Mesenchymal stem cell (in vitro differentiated cells and primary cell): Measurements from ENCODE around the gene CUTA.
"Not testable (repeated sequence)": the region's sequence is repeated elsewhere in the genome, so short reads cannot be mapped to it uniquely, and the experiment has no call there.

Experiments used
- DNase-seq: peaks from one replicate; pipeline ENCODE4 v3.0.0-alpha.2; 2013
- H2AFZ ChIP-seq: one replicate; pipeline ENCODE4 v1.6.1; 2013; ENCODE audit warnings: low read depth, mild to moderate bottlenecking, control low read depth, inconsistent platforms, low read length, moderate library complexity
- H2AK5ac ChIP-seq: 2 replicates; pipeline ENCODE4 v1.6.1; 2013; ENCODE audit warnings: low read length, moderate library complexity, mild to moderate bottlenecking, inconsistent platforms; ENCODE audit not compliant: severe bottlenecking
- H2BK120ac ChIP-seq: one replicate; pipeline ENCODE4 v1.6.1; 2013; ENCODE audit warnings: low read depth, mild to moderate bottlenecking, inconsistent platforms, low read length, moderate library complexity
- H2BK12ac ChIP-seq, 2 experiments: one replicate each; pipeline ENCODE4 v1.6.1; 2013; ENCODE audit warnings: inconsistent platforms in 2 of 2, low read length in 2 of 2, mild to moderate bottlenecking in 2 of 2, moderate library complexity in 2 of 2, control low read depth in 1 of 2
- H2BK15ac ChIP-seq: one replicate; pipeline ENCODE4 v1.6.1; 2013; ENCODE audit warnings: mild to moderate bottlenecking, low read depth, inconsistent platforms; ENCODE audit not compliant: poor library complexity, severe bottlenecking
- H2BK5ac ChIP-seq: 2 replicates; pipeline ENCODE4 v1.6.1; 2013; ENCODE audit warnings: low read depth, mild to moderate bottlenecking, low read length, control low read depth, inconsistent platforms; ENCODE audit not compliant: poor library complexity, severe bottlenecking
- H3K14ac ChIP-seq, 2 experiments: one replicate each; pipeline ENCODE4 v1.6.1; 2013; ENCODE audit warnings: inconsistent platforms in 2 of 2, low read length in 2 of 2, control low read depth in 1 of 2, mild to moderate bottlenecking in 1 of 2, moderate library complexity in 1 of 2
- H3K18ac ChIP-seq, 2 experiments: one replicate each; pipeline ENCODE4 v1.6.1; 2013; ENCODE audit warnings: inconsistent platforms in 2 of 2, low read length in 2 of 2, control low read depth in 1 of 2, low read depth in 1 of 2, mild to moderate bottlenecking in 1 of 2
- H3K23ac ChIP-seq, 2 experiments: one replicate each; pipeline ENCODE4 v1.6.1; 2013; ENCODE audit warnings: inconsistent platforms in 2 of 2, low read length in 2 of 2, mild to moderate bottlenecking in 2 of 2, moderate library complexity in 2 of 2, control low read depth in 1 of 2
- H3K27ac ChIP-seq: 2 replicates; pipeline ENCODE4 v1.5.1; 2013; ENCODE audit warnings: mild to moderate bottlenecking, moderate library complexity, low read length, control low read depth, inconsistent platforms; ENCODE audit not compliant: poor library complexity, severe bottlenecking
- H3K27me3 ChIP-seq, 2 experiments: 2 replicates each; pipeline versions ENCODE4 v1.6.1 to v1.7.0; 2013; ENCODE audit warnings: low read length in 2 of 2, mild to moderate bottlenecking in 2 of 2, moderate library complexity in 2 of 2, control low read depth in 1 of 2, inconsistent platforms in 1 of 2; ENCODE audit not compliant: control insufficient read depth in 1 of 2, insufficient read depth in 1 of 2
- H3K36me3 ChIP-seq, 2 experiments: 2 replicates each; pipeline versions ENCODE4 v1.6.1 to v1.7.0; 2013; ENCODE audit warnings: low read length in 2 of 2, control low read depth in 1 of 2, inconsistent platforms in 1 of 2, low read depth in 1 of 2, mild to moderate bottlenecking in 1 of 2; ENCODE audit not compliant: insufficient read depth in 2 of 2, control insufficient read depth in 1 of 2
- H3K4ac ChIP-seq, 2 experiments: one replicate each; pipeline ENCODE4 v1.6.1; 2013; ENCODE audit warnings: inconsistent platforms in 2 of 2, low read length in 2 of 2, mild to moderate bottlenecking in 2 of 2, moderate library complexity in 2 of 2, control low read depth in 1 of 2, low read depth in 1 of 2
- H3K4me1 ChIP-seq: 2 replicates; pipeline ENCODE4 v1.6.1; 2013; ENCODE audit warnings: low read depth, low read length, control low read depth; ENCODE audit not compliant: control insufficient read depth, insufficient read depth
- H3K4me2 ChIP-seq: 2 replicates; pipeline ENCODE4 v1.6.1; 2013; ENCODE audit warnings: low read length, mild to moderate bottlenecking, inconsistent platforms; ENCODE audit not compliant: poor library complexity, severe bottlenecking
- H3K4me3 ChIP-seq, 2 experiments: 2 replicates each; pipeline versions ENCODE4 v1.5.1 to v1.7.0; 2013; ENCODE audit warnings: low read length in 2 of 2, mild to moderate bottlenecking in 2 of 2, control low read depth in 1 of 2, low read depth in 1 of 2; ENCODE audit not compliant: insufficient read depth in 1 of 2
- H3K79me1 ChIP-seq: replicated peaks from 2 replicates; pipeline ENCODE4 v1.6.1; 2013; ENCODE audit warnings: mild to moderate bottlenecking, control low read depth, low read length, inconsistent platforms; ENCODE audit not compliant: poor library complexity, severe bottlenecking
- H3K9ac ChIP-seq: 2 replicates; pipeline ENCODE4 v1.7.0; 2013; ENCODE audit warnings: mild to moderate bottlenecking, low read length, moderate library complexity
- H3K9me3 ChIP-seq: 2 replicates; pipeline ENCODE4 v1.7.0; 2013; ENCODE audit warnings: mild to moderate bottlenecking, low read length; ENCODE audit not compliant: control insufficient read depth
- H4K8ac ChIP-seq: one replicate; pipeline ENCODE4 v1.6.1; 2013; ENCODE audit warnings: inconsistent platforms, mild to moderate bottlenecking, low read length, moderate library complexity
- H4K91ac ChIP-seq: one replicate; pipeline ENCODE4 v1.6.1; 2013; ENCODE audit warnings: mild to moderate bottlenecking, low read length, inconsistent platforms
- WGBS: methylation state at CpG from one replicate; pipeline ENCODE4 v1.1.7; 2013; ENCODE audit warnings: mixed read lengths; 5-methylcytosine and 5-hydroxymethylcytosine counted together

The CUTA gene

GRCh38 chr6:33398601-33399000 lies 19.3 kb downstream of the CUTA start:
- not testable (repeated sequence) for H3K36me3 ChIP-seq, H2BK12ac ChIP-seq, H2BK15ac ChIP-seq, H3K27me3 ChIP-seq, H3K9ac ChIP-seq, H3K4me3 ChIP-seq, H3K23ac ChIP-seq, H2AFZ ChIP-seq, H3K4me1 ChIP-seq, H3K27ac ChIP-seq, H3K9me3 ChIP-seq, H2BK120ac ChIP-seq, DNase-seq, H3K4me2 ChIP-seq, H4K8ac ChIP-seq, H3K14ac ChIP-seq, H4K91ac ChIP-seq, H2BK5ac ChIP-seq, H3K18ac ChIP-seq, H3K4ac ChIP-seq, H2AK5ac ChIP-seq
- 100% methylated on average over 2 of the region's 3 CpGs for WGBS
- peaks cover 11% of the 10 kb centered on the region for H3K79me1 ChIP-seq

- DNase-seq = no peak
- no peak overlapping the region for H3K23ac ChIP-seq
- H3K36me3 ChIP-seq = no peaks in the 10 kb centered on the region
- no peak overlapping the region for H2AK5ac ChIP-seq
- H3K14ac ChIP-seq = no peak overlapping the region
- no peaks in the 10 kb centered on the region for H3K27me3 ChIP-seq
- no peak overlapping the region for H2BK120ac ChIP-seq
- no peak overlapping the region for H3K4me2 ChIP-seq
- H3K79me1 ChIP-seq = peaks cover 7% of the 10 kb centered on the region
- peak overlapping the region; percentile 72 for H4K8ac ChIP-seq
- H3K18ac ChIP-seq = no peak overlapping the region
- no peak overlapping the region for H4K91ac ChIP-seq
- H3K4ac ChIP-seq = no peak overlapping the region
- no peak overlapping the region for H3K27ac ChIP-seq
- H2AFZ ChIP-seq = no peak overlapping the region
- H2BK12ac ChIP-seq = no peak overlapping the region
- H2BK5ac ChIP-seq = no peak overlapping the region
- WGBS = 93% methylated on average over 1 of the region's 1 CpG
- no peak overlapping the region for H2BK15ac ChIP-seq
- no peak overlapping the region for H3K9ac ChIP-seq
- no peaks in the 10 kb centered on the region for H3K9me3 ChIP-seq
- H3K4me3 ChIP-seq = no peak overlapping the region
- H3K4me1 ChIP-seq = peaks cover 2% of the 10 kb centered on the region
These were observed 20.4 kb downstream of the CUTA start for GRCh38 chr6:33397541-33397940.

GRCh38 chr6:33392979-33393378 lies 24.9 kb downstream of the CUTA start:
- no peak overlapping the region for H3K4ac ChIP-seq
- H4K91ac ChIP-seq = no peak overlapping the region
- H3K9me3 ChIP-seq = no peaks in the 10 kb centered on the region
- H3K27ac ChIP-seq = no peak overlapping the region
- peak overlapping the region in 1 of 2 experiments; percentile 89 for H3K4me3 ChIP-seq
- H3K18ac ChIP-seq = no peak overlapping the region
- peaks cover 2% of the 10 kb centered on the region for H3K79me1 ChIP-seq
- H2BK15ac ChIP-seq = no peak overlapping the region
- peaks cover 2% of the 10 kb centered on the region for H3K4me1 ChIP-seq
- peak; percentile 20 for DNase-seq
- H3K23ac ChIP-seq = no peak overlapping the region
- no peak overlapping the region for H2BK120ac ChIP-seq
- no peaks in the 10 kb centered on the region for H3K27me3 ChIP-seq
- no peak overlapping the region for H2AFZ ChIP-seq
- H2BK12ac ChIP-seq = no peak overlapping the region
- WGBS = 58% methylated on average over 3 of the region's 3 CpGs
- no peak overlapping the region for H4K8ac ChIP-seq
- peak overlapping the region; percentile 8 for H3K4me2 ChIP-seq
- H2AK5ac ChIP-seq = no peak overlapping the region
- H3K36me3 ChIP-seq = no peaks in the 10 kb centered on the region
- peak overlapping the region; percentile 86 for H3K9ac ChIP-seq
- H3K14ac ChIP-seq = no peak overlapping the region
- H2BK5ac ChIP-seq = no peak overlapping the region

- Histone ChIP-seq H2AFZ (no peak overlapping the region), H2AK5ac (no peak overlapping the region), H3K4ac (no peak overlapping the region), H3K14ac (no peak overlapping the region), H3K4me2 (peak overlapping the region; percentile 82), H3K4me1 (peaks cover 2% of the 10 kb centered on the region), H4K8ac (no peak overlapping the region), H4K91ac (no peak overlapping the region), H2BK12ac (no peak overlapping the region), H3K27ac (no peak overlapping the region), H3K9me3 (no peaks in the 10 kb centered on the region), H2BK15ac (no peak overlapping the region), H2BK5ac (no peak overlapping the region), H2BK120ac (no peak overlapping the region), H3K4me3 (peak overlapping the region in 1 of 2 experiments; percentile 89), H3K18ac (no peak overlapping the region), H3K27me3 (no peaks in the 10 kb centered on the region), H3K23ac (no peak overlapping the region), H3K36me3 (no peaks in the 10 kb centered on the region), H3K9ac (peak overlapping the region; percentile 86), H3K79me1 (no peaks in the 10 kb centered on the region)
- 41% methylated on average over 3 of the region's 5 CpGs for WGBS
- peak; percentile 43 for DNase-seq
These were observed 25.3 kb downstream of the CUTA start for GRCh38 chr6:33392595-33392948.
